ENCODE data around the gene PNO1. TPM values are rescaled to one million over a fixed set of nuclear protein-coding genes. Genes with fewer than 3 reads are reported as not detected.

Gene PNO1
- total RNA-seq, 1 experiment from 2014 or later, result 46.0 TPM

- Histone ChIP-seq H3K36me3 (ENCODE audit: insufficient read depth, low read length, poor library complexity, severe bottlenecking) (peaks cover 19% of the 10 kb centered on the region), H3K9me3 (ENCODE audit: low read depth, low read length, poor library complexity, severe bottlenecking) (no peaks in the 10 kb centered on the region), H3K4me1 (ENCODE audit: insufficient read depth, low read length, poor library complexity, severe bottlenecking) (peaks cover 7% of the 10 kb centered on the region), H3K27ac (ENCODE audit: low read depth, low read length, poor library complexity, severe bottlenecking) (no peak overlapping the region), H3K27me3 (replicated peaks; ENCODE audit: insufficient read depth, low read depth, low read length, poor library complexity) (no peaks in the 10 kb centered on the region), H3K4me3 (ENCODE audit: low read depth, low read length, poor library complexity, severe bottlenecking) (no peak overlapping the region)
- intact Hi-C loops (cut with micrococcal nuclease; ENCODE audit: unreplicated experiment), result no loop called here
- POLR2A ChIA-PET (ENCODE audit: low non-redundant PET), result no interaction called here
- no TSS peak for BruUV-seq (replicated peaks)
- CTCF ChIA-PET, result interaction anchor here (0.7 kb wide), 1 partner anchor 164 kb away, joined by 7 read pairs; no protein-coding TSS in a partner anchor
- DNase-seq (ENCODE audit: low spot score), result no peak
- no peak for TF ChIP-seq CTCF (conservative IDR thresholded peaks at IDR 0.05; ENCODE audit: low read depth, low read length)
- TF ChIP-seq EZH2 (IDR thresholded peaks at IDR 0.05; ENCODE audit: borderline replicate concordance, low read depth, low read length, poor library complexity, severe bottlenecking), result no peak
These were observed 31.1 kb downstream of the PNO1 start for GRCh38 chr2:68188831-68189230.

- Histone ChIP-seq H3K4me3 (ENCODE audit: low read depth, low read length, poor library complexity, severe bottlenecking) (no peak overlapping the region), H3K36me3 (ENCODE audit: insufficient read depth, low read length, poor library complexity, severe bottlenecking) (peaks cover 11% of the 10 kb centered on the region), H3K27me3 (replicated peaks; ENCODE audit: insufficient read depth, low read depth, low read length, poor library complexity) (no peaks in the 10 kb centered on the region), H3K9me3 (ENCODE audit: low read depth, low read length, poor library complexity, severe bottlenecking) (no peaks in the 10 kb centered on the region), H3K4me1 (ENCODE audit: insufficient read depth, low read length, poor library complexity, severe bottlenecking) (peaks cover 16% of the 10 kb centered on the region), H3K27ac (ENCODE audit: low read depth, low read length, poor library complexity, severe bottlenecking) (no peak overlapping the region)
- no TSS peak for BruUV-seq (replicated peaks)
- DNase-seq (ENCODE audit: low spot score), result no peak
- ChIA-PET CTCF (no interaction called here), POLR2A (ENCODE audit: low non-redundant PET) (no interaction called here)
- TF ChIP-seq EZH2 (IDR thresholded peaks at IDR 0.05; ENCODE audit: borderline replicate concordance, low read depth, low read length, poor library complexity, severe bottlenecking) (no peak), CTCF (conservative IDR thresholded peaks at IDR 0.05; ENCODE audit: low read depth, low read length) (no peak)
- intact Hi-C loops (cut with micrococcal nuclease; ENCODE audit: unreplicated experiment), result no loop called here
These were observed 32.5 kb downstream of the PNO1 start for GRCh38 chr2:68189991-68190784.

GRCh38 chr2:68190991-68191731 is 33.5 kb downstream of the PNO1 start:
- no TSS peak for BruUV-seq (replicated peaks)
- no peak for DNase-seq (ENCODE audit: low spot score)
- POLR2A ChIA-PET (ENCODE audit: low non-redundant PET), result no interaction called here
- Histone ChIP-seq H3K27me3 (replicated peaks; ENCODE audit: insufficient read depth, low read depth, low read length, poor library complexity) (no peaks in the 10 kb centered on the region), H3K4me3 (ENCODE audit: low read depth, low read length, poor library complexity, severe bottlenecking) (no peak overlapping the region), H3K27ac (ENCODE audit: low read depth, low read length, poor library complexity, severe bottlenecking) (no peak overlapping the region), H3K36me3 (ENCODE audit: insufficient read depth, low read length, poor library complexity, severe bottlenecking) (peaks cover 4% of the 10 kb centered on the region), H3K9me3 (ENCODE audit: low read depth, low read length, poor library complexity, severe bottlenecking) (no peaks in the 10 kb centered on the region), H3K4me1 (ENCODE audit: insufficient read depth, low read length, poor library complexity, severe bottlenecking) (peaks cover 25% of the 10 kb centered on the region)
- TF ChIP-seq EZH2 (IDR thresholded peaks at IDR 0.05; ENCODE audit: borderline replicate concordance, low read depth, low read length, poor library complexity, severe bottlenecking) (no peak), CTCF (conservative IDR thresholded peaks at IDR 0.05; ENCODE audit: low read depth, low read length) (no peak)
- intact Hi-C loops (cut with micrococcal nuclease; ENCODE audit: unreplicated experiment), result no loop called here
- CTCF ChIA-PET, result no interaction called here

All from A673 (cell line).